HPDE6-E6E7 (cell line): ENCODE data around the gene ACAA2.
"Not testable (repeated sequence)": the region's sequence is repeated elsewhere in the genome, so short reads cannot be mapped to it uniquely, and the experiment has no call there.

Experiments used
- DNase-seq: peaks from one replicate; pipeline ENCODE4 v3.0.0; 2011; ENCODE audit warnings: missing footprints; ENCODE audit errors: extremely low spot score

Gene ACAA2

DNA sequence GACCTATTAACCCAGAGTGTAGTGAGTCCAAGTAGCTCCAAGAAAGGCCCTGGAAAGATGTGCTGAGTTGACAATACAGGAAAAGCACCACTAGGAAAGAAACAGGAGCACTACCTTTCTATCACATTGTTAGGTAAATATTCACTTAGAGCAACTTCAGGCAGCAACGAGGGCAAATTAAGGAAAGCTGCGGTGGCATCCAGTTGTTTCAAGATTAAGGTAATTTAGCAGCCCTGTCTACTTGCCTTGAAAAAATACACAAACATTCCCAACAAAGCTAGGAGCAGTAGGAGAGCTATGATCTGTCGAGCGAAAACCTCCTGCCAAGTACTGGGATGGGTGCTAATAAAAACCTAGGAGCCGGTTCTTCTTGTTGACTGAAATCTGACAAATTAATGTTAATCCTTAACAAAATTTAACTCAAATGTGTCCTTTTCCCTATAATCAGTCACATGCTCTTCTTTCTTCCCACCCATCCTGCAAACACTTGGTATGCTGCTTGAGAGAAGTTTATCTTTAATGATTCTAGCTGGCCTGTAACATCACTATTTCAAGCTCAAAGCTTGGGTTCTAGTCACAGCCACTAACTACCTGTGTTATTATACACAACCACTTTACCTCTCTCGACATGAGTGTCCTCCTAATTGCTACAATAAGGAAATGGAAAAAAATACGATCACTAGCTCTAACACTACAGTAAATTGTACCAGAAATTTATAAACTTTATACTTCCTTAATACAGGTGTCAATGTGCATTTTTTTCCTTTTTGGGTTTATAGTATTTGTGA is 2.0 kb downstream of the ACAA2 start:
- no peak for DNase-seq

- not testable (repeated sequence) for DNase-seq
Measured at GRCh38 chr18:49808553-49809191, 4.7 kb downstream of the ACAA2 start.

DNA sequence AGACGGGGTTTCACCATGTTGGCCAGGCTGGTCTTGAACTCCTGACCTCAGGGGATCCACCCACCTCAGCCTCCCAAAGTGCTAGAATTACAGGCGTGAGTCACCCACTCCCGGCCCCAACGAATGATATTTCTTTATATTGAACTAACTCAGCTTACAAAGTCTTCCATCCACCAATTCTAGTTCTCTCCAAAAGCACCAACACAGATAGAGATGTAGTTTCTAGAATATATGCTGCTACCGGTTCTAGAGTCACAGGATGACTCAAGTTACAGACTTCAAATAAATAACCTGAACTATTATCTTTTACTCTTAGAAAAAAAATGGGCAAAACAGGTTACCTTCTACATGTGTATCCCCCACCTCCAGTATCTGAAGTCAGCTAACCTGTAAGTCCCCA is 9.2 kb downstream of the ACAA2 start:
- no peak for DNase-seq

- DNase-seq, result no peak
Measured at GRCh38 chr18:49802623-49803022, 10.7 kb downstream of the ACAA2 start.

DNA sequence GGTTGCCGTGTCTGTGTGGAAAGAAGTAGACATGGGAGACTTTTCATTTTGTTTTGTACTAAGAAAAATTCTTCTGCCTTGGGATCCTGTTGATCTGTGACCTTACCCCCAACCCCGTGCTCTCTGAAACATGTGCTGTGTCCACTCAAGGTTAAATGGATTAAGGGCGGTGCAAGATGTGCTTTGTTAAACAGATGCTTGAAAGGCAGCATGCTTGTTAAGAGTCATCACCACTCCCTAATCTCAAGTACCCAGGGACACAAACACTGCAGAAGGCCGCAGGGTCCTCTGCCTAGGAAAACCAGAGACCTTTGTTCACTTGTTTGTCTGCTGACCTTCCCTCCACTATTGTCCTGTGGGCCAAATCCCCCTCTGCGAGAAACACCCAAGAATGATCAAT is 12.8 kb downstream of the ACAA2 start:
- DNase-seq, result not testable (repeated sequence)

DNA sequence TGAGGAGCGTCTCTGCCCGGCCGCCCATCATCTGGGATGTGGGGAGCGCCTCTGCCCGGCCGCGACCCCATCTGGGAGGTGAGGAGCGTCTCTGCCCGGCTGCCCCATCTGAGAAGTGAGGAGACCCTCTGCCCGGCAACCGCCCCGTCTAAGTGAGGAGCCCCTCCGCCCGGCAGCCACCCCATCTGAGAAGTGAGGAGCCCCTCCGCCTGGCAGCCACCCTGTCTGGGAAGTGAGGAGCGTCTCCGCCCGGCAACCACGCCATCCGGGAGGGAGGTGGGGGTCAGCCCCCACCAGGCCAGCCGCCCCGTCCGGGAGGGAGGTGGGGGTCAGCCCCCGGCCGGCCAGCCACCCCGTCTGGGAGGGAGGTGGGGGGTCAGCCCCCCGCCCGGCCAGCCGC is 13.5 kb downstream of the ACAA2 start:
- not testable (repeated sequence) for DNase-seq

DNA sequence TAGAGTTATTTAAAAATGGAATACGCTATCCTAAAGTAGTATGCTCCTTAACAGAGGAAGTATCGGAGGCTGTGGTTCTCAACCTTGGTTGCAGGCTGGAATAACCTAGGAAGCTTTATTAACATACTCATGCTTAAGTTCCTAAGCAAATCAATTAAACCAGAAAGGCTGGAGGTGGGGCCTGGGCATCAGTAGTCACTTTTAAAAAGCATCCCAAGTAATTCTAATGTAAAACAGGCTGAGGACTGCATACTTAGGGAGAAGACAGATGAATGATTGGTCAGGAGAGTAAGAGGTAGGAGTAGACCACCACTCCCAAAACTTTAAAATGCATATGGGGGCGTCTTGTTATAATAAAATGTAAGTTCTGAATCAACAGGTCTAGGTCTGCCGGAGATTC is 15.3 kb downstream of the ACAA2 start:
- no peak for DNase-seq

GRCh38 chr18:49795612-49796552 is 17.5 kb downstream of the ACAA2 start:
- no peak for DNase-seq

DNA sequence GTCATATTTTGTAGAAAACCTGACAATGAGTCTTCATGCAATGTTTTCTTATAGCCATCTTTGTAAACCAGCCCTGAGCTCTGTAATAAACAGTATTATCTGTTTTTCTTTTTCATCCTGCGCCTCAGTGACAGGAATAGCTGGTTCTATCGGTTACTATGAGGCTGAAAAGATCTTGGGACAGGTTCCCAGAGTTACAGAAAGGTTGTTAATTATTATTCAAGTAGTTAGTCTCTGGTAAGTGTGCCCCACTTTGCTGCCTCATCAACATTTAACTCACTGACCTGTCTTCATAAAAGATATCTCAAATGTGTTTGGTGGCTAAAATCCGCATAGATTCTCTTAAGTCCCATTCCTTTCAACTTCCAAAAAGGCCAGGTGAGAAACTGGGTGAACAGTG is 18.6 kb downstream of the ACAA2 start:
- no peak for DNase-seq

- not testable (repeated sequence) for DNase-seq
Measured at GRCh38 chr18:49789560-49790134, 23.7 kb downstream of the ACAA2 start.

DNA sequence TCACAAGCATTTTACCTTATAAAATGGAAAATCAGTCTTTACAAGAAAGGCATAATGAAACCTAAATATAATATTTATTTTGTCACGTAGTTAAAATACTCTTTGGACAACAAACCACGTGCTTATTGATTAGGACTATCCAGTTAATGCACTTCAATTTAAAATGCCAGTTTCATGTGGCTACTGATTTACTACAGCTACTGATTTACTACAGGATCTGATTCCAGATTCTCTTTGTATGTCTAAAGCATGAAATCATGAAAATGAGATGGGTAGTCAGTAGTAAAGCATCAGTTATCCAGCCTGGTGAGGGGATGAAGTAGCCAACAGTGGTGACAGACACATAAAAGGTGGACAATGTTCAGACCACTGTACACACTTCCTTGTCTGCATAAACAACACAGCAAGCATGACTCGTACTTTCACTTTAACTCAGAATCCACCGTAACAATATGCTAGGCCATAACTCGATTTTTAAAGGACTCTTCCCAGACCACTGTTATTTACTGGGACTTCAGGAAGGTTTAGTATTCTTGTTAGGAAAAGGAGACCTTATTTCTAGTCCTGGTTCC is 24.9 kb downstream of the ACAA2 start:
- no peak for DNase-seq

- no peak for DNase-seq
Measured at GRCh38 chr18:49786019-49786720, 27.2 kb downstream of the ACAA2 start.

DNA sequence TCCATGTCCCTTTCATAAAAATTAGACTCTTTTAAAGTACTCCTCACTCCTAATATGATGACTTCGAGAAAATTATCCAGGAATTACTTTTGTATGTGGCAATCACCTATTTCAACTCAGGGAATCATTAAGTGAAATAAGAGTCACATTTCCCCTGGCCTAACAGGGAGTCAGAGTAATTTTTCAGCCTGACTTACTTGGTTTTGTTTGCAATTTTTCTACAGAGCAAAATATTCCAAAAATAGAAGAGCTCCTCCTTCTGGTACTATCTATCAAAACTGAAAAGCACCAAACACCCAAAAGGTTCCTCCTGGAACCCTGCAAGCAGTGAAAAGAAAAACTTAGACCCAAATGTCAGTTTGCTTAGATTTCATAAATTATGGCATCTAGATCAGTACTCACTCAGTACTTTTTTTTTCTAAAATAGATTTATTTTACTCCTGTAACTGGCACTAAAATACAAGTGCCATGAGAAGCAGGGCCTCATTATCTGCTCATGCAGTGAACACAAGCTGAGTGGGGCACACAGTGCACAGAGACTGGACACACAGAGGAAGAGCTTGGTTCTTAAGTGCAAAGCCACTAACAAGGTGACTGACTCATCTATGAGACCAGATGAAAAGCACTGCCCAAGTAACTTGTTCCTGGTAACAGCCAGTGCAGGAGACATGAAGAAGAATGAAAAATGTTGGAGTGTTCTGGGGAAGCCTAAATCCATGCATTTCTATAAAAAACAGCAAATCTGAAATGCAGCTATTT is 28.7 kb downstream of the ACAA2 start:
- no peak for DNase-seq

DNA sequence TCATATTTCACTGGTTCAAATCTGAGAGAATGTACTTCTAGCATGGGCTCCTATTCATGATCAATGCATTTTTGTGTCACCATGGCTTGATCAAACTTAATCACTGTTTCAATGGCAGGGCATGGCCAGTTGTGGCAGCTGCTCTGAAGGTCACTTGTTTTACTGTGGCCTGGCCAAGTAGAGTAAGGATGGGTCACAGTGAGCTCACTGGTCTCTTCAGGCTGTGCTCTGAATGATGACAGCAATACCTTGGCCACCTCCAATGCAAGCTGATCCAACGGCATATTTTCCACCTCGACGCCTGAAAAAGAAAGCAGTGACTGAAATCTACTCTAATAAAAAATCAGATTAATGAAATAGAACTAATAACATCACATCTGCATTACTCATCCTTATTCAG is 29.7 kb downstream of the ACAA2 start:
- not testable (repeated sequence) for DNase-seq

DNA sequence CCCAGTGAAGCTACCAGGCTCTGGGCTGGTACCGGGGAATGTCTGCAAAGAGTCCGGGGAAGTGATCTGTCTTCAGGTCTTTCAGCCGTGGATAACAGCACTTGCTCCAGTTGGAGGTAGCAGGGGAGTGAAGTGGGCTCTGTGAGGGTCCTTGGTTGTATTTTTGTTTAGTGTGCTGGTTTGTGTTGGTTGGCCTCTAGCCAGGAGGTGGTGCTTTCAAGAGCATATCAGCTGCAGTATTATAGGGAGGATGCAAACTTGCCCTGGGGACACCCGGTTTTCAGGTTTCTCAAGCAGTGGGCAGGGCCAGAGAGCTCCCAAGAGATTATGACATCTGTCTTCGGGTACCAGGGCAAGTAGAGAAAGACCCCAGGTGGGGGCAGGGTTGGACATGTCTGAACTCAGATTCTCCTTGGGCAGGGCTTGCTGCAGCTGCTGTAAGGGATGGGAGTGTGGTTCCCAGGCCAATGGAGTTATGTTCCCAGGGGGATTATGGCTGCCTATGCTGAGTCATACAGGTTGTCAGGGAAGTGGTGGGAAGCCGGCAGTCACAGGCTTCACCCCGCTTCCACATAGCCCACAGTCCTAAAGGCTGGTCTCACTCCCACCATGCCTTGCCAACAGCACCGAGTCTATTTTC is 34.4 kb downstream of the ACAA2 start:
- no peak for DNase-seq

DNA sequence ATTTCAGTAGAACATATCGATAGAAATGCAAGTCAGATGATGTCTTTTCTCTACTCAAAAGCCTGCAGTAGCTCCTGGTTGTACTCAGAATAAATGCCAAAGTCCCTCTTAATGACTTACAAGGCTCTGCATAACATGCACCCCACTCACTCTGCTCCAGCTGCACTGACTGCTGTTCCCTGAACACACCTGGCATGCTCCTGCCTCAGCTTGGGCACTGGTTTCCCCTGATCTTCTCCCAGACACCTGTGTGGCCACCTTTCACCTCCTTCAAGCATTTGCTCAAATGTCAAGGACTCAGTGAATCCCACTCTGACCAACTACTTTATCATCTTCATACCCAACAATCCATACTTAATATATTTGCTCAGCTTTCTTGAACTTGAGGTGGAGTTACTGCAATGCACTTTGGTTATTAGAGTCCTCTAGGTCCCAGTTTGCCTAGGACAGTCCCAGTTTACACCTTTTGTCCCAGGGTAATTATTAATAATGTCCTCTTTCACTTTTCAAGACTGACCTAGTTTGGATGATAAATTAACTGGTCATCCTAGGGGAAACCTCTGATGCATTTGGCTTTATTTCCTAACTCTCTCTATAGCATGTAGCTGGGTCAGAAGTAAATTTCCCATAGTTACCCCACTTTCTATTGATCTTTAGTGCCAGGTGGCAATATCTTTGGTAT is 44.1 kb downstream of the ACAA2 start:
- no peak for DNase-seq

- DNase-seq, result peak; percentile 71
Measured at GRCh38 chr18:49768051-49768391, 45.3 kb downstream of the ACAA2 start.

DNA sequence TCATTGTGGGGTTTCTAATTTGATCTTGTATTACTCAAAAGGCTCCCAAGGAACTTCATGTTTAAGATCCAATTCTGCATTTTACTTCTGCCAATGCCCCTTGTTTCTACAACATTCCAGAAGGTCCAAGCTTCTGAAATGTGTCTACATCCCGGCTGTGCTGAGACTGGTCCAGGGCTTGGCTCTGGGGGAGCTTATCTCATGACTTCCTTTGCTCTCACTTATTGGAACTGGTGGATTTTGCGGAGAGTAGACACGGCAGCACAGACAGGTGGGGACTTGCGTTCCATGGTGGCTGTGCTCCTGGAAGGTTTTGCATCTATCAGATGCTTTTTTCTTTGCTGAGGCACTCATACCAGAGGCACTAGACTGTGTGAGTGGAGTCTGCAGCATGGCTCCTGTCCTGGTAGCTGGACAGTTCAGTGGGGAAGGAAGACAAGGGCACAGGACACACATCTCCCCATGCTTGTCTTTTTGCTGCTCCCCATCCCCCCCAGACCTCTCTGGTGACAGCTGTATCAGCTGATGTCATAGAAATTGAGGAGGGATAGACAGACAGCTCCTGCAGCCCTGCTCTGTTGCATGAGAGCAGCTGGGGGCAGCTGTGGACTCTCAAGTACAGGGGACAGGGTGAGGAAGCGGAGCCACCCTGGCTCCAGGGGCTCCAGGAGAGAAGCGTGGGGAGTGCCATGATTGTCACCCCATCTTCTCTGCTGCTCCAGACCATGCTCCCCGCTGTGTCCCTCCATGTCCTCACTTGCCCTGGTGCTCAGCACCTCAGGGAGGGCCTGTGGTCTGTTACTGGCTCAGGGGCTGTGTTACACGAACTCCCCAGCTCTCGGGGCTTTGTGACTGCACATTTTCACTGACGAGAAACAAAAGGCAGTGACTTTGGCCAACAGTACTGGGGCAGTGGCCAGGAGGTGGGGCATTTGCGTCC is 46.0 kb downstream of the ACAA2 start:
- DNase-seq, result no peak
